Epithelial cell of esophagus (primary cell): ENCODE measurements around the gene MSMO1.
"Not testable (repeated sequence)": the region's sequence is repeated elsewhere in the genome, so short reads cannot be mapped to it uniquely, and the experiment has no call there.

Experiments used
- DNase-seq: peaks from one replicate; pipeline ENCODE4 v3.0.0; 2010; ENCODE audit warnings: low read depth
- H3K4me3 ChIP-seq: 2 replicates; pipeline ENCODE4 v1.5.1; 2011; ENCODE audit warnings: mild to moderate bottlenecking, low read length, control low read depth
- TF ChIP-seq, protein P1 (sequence below): IDR thresholded peaks from 2 replicates; pipeline ENCODE4 v1.5.1; 2011; ENCODE audit warnings: low read depth, mild to moderate bottlenecking, low read length, control low read depth, inconsistent platforms; ENCODE audit not compliant: insufficient read depth; ENCODE audit errors: missing control alignments

Gene MSMO1

DNA sequence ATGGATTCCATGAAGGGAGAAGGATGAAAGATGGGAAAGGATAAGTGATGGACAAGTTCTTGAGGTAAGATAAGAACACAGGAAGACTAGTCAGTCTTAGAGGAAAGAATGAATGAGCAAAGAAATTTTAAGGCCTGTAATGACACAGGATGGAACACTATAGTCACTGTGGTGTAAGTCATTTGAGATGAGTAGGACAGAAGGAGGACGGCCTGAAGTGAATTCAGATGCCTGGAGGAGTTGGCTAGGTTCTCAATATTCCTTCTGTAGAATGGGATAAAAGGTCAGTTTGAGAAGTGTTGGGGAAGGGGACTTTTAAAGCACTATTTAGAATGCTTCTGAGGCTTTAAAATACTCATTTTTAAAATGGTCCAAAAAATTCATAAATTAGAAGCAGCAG is 3.9 kb downstream of the MSMO1 start:
- peak overlapping the region; percentile 95 for H3K4me3 ChIP-seq
- TF ChIP-seq, protein P1, sequence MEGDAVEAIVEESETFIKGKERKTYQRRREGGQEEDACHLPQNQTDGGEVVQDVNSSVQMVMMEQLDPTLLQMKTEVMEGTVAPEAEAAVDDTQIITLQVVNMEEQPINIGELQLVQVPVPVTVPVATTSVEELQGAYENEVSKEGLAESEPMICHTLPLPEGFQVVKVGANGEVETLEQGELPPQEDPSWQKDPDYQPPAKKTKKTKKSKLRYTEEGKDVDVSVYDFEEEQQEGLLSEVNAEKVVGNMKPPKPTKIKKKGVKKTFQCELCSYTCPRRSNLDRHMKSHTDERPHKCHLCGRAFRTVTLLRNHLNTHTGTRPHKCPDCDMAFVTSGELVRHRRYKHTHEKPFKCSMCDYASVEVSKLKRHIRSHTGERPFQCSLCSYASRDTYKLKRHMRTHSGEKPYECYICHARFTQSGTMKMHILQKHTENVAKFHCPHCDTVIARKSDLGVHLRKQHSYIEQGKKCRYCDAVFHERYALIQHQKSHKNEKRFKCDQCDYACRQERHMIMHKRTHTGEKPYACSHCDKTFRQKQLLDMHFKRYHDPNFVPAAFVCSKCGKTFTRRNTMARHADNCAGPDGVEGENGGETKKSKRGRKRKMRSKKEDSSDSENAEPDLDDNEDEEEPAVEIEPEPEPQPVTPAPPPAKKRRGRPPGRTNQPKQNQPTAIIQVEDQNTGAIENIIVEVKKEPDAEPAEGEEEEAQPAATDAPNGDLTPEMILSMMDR: peak; percentile 15
- no peak for DNase-seq

DNA sequence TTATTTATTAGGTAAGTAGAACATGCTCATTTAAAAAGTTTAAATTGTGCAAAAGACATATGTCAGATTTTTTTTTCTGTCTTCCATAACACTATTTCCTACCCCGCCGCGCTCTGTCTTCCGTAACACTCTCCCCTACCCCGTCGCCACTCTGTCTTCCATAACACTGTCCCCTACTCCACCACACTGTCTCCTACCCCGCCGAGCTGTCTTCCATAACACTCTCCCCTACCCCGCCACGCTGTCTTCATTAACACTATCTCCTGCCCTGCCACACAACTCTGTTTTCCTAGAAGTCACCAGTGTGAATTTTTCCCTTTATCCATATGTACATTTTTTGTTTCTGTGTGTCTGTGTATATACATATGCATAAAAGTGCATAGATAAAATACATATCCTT is 4.4 kb downstream of the MSMO1 start:
- TF ChIP-seq, protein P1: no peak
- peak overlapping the region; percentile 95 for H3K4me3 ChIP-seq
- DNase-seq: no peak

DNA sequence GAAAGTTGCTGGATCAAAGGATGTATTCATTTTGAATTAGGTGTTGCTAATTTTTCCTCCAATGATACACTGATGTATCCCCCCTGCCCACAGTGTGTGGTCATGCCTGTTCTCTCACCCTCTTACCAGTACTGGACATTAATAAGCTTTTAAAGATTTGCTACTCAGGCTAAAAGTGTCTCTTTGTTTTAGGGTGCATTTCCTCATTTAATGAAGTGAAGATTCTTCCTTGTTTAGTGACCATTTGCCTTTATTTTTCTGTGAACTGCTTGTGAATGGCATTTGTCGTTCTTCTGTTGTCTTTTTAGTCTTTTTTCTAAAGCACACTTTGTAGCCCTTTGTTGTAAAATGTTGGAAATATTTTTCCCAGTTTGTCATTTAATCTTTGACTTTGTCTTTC is 5.0 kb downstream of the MSMO1 start:
- H3K4me3 ChIP-seq: peak overlapping the region; percentile 95
- DNase-seq: no peak

DNA sequence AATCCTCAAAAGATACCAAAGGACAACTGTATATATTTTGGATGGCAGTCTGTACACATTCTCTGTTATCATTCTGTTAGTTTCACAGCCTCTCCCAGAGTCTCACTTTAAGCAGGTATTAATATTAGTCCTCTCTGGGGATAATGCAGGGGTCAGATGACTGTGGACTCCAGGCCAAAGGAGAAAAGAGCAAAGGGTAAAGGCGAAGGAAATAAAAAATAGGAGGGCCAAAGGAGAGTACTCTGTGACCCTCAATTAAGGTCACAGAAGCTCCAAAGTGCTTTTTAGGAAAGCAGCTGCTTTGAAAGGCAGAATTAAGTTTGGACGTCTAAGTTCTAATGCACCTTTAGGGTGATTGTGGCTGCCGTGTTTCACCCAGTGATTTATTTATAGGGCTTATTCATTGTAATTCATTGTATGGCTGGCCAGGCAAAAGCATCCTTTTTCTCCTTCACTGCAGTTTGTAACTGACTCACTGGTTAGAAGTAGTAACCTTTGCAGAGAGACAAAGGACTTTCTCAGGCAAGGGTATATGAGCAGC is 7.8 kb downstream of the MSMO1 start:
- DNase-seq: no peak
- H3K4me3 ChIP-seq: no peak overlapping the region
- TF ChIP-seq, protein P1: no peak

More for the DNA sequence above, 5.0 kb downstream of the MSMO1 start:
- TF ChIP-seq, protein P1: no peak

DNA sequence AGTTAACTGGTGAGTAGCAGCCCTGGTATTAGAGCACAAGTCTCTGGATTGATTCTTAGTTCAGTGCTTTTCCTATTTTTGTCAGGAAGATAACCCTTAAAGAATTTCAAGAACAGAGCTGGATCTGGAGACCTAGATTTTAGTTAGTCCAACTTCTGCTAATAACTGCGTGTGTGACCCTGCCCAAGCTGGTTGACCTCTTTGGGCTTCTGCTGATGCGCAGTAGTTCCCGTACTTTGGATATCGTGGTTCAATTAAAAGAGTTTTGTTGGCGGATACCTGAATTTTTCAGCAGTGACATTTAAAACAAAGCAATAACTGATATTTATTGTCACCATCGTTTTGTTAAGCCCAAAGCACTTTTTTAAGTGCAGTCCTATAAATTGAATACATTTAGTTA is 9.3 kb downstream of the MSMO1 start:
- H3K4me3 ChIP-seq: no peak overlapping the region
- no peak for DNase-seq
- TF ChIP-seq, protein P1: no peak

DNA sequence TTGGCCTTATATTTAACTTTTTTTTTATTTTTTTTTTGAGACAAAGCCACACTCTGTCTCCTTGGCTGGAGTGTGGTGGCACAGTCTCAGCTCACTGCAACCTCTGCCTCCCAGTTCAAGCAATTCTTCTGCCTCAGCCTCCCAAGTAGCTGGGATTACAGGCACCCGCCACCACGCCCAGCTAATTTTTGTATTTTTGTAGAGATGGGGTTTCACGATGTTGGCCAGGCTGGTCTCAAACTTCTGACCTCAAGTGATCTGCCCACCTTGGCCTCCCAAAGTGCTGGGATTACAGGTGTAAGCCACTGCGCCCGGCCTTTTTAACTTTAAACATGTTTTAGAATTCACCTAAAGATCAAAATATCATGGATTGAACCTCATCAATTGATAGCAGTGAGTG is 14.9 kb downstream of the MSMO1 start:
- H3K4me3 ChIP-seq, DNase-seq: not testable (repeated sequence)

DNA sequence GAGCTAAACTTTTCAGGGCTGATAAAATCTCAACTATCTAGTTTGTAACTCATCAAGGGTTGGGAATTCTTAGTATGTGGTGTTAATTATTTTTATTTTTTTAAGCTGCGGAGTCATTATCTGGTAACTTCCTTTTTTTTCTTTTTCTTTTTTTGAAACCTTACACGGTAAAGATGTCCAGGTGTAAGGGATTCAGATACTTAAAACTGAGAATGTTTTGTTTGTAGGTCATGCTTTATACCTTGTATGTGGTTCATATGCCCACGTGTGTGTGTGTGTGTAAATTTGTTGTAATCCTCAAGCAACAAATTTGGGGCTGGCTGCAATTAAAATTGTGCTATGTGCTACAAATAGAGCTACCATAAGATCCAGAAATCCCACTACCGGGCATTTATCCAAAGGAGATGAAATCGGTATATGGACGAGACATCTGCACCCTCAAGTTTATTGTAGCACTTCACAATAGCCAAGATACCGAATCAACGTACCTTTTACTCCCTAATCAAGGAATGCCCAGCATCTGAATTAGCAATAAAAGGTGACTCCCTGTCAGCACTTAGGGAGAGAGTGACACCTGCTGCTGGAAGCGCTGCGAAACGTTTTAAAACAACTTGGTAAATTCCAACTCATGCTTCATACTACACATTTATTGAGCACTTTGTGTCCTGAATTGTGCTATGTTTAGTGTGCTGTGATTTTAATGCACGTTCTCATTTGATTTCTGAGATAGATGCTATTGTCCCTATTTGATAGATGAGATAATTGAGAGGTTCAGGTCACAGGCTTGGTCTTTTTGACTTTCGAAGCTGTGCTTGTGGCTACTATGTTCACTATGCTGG is 16.1 kb downstream of the MSMO1 start:
- peak; percentile 51 for DNase-seq
- TF ChIP-seq, protein P1: peak; percentile 58

More for the DNA sequence above, 16.1 kb downstream of the MSMO1 start:
- H3K4me3 ChIP-seq: no peak overlapping the region
